CD14-positive monocyte (primary cell): ENCODE measurements around the gene AIRE. TPM values are rescaled to one million over a fixed set of nuclear protein-coding genes. Genes with fewer than 3 reads are reported as not detected.

ENCODE experiments used
- DNase-seq, 3 donors: peaks; one replicate each; pipeline ENCODE4 v3.0.0-alpha.2; 2011 to 2022
- H2AFZ ChIP-seq: 2 replicates; pipeline ENCODE4 v1.6.0; 2012; ENCODE audit warnings: mild to moderate bottlenecking, low read depth, low read length, inconsistent platforms; ENCODE audit not compliant: insufficient read depth, poor library complexity, severe bottlenecking
- H3K27ac ChIP-seq, 2 donors: 1 replicate in 1 of 2; 2 replicates in 1 of 2; pipeline ENCODE4 v1.5.1; 2012 to 2013; ENCODE audit warnings: low read length in 2 of 2, control low read depth in 1 of 2, inconsistent platforms in 1 of 2, low read depth in 1 of 2, mild to moderate bottlenecking in 1 of 2
- H3K27me3 ChIP-seq, 2 donors: one replicate each; pipeline versions ENCODE4 v1.6.0 to v1.6.1; 2011 to 2013; ENCODE audit warnings: low read length in 2 of 2; ENCODE audit not compliant: control insufficient read depth in 2 of 2, insufficient read depth in 2 of 2
- H3K36me3 ChIP-seq, 2 donors: replicated peaks in 1 of 2; 1 replicate in 1 of 2; 2 replicates in 1 of 2; pipeline versions ENCODE4 v1.5.1 to v1.6.1; 2012 to 2013; ENCODE audit warnings: low read length in 2 of 2, control low read depth in 1 of 2, inconsistent platforms in 1 of 2, mild to moderate bottlenecking in 1 of 2; ENCODE audit not compliant: insufficient read depth in 2 of 2, control insufficient read depth in 1 of 2
- H3K4me1 ChIP-seq, 2 donors: 1 replicate in 1 of 2; 2 replicates in 1 of 2; pipeline versions ENCODE4 v1.5.1 to v1.6.1; 2012 to 2013; ENCODE audit warnings: low read length in 2 of 2, control low read depth in 1 of 2, inconsistent platforms in 1 of 2, mild to moderate bottlenecking in 1 of 2, moderate library complexity in 1 of 2; ENCODE audit not compliant: insufficient read depth in 2 of 2, control insufficient read depth in 1 of 2
- H3K4me2 ChIP-seq: replicated peaks from 2 replicates; pipeline ENCODE3; 2012; ENCODE audit warnings: low read length, moderate library complexity, mild to moderate bottlenecking; ENCODE audit not compliant: poor library complexity, severe bottlenecking; ENCODE audit errors: extremely low read depth
- H3K4me3 ChIP-seq, 3 experiments: fragments of 200-600 bp in 1 of 3; sonication (generic) in 1 of 3; replicated peaks in 1 of 3; 1 replicate in 2 of 3; 2 replicates in 1 of 3; pipeline ENCODE4 v1.5.1; 2011 to 2013; ENCODE audit warnings: low read length in 3 of 3, mild to moderate bottlenecking in 3 of 3, control low read depth in 2 of 3, low read depth in 2 of 3, inconsistent platforms in 1 of 3, moderate library complexity in 1 of 3
- H3K79me2 ChIP-seq: 2 replicates; pipeline ENCODE4 v1.6.0; 2012; ENCODE audit warnings: mild to moderate bottlenecking, control low read depth, inconsistent platforms, low read length, moderate library complexity; ENCODE audit not compliant: insufficient read depth
- H3K9ac ChIP-seq: 2 replicates; pipeline ENCODE4 v1.6.0; 2017; ENCODE audit warnings: low read length, mild to moderate bottlenecking; ENCODE audit not compliant: insufficient read depth, poor library complexity, severe bottlenecking
- H3K9me3 ChIP-seq, 2 donors: replicated peaks in 1 of 2; 1 replicate in 1 of 2; 2 replicates in 1 of 2; pipeline versions ENCODE4 v1.5.1 to v1.6.1; 2012 to 2013; ENCODE audit warnings: low read length in 2 of 2, control low read depth in 1 of 2; ENCODE audit not compliant: control insufficient read depth in 1 of 2, insufficient read depth in 1 of 2
- H4K20me1 ChIP-seq: 2 replicates; pipeline ENCODE4 v1.6.0; 2012; ENCODE audit warnings: mild to moderate bottlenecking, low read length, control low read depth, moderate library complexity; ENCODE audit not compliant: insufficient read depth
- H3K27ac Mint-ChIP-seq, 7 donors: one replicate each; pipeline ENCODE4 v1.8.0; 2020; ENCODE audit warnings: mild to moderate bottlenecking in 7 of 7, mixed read lengths in 7 of 7, moderate library complexity in 6 of 7, inconsistent platforms in 2 of 7
- H3K27me3 Mint-ChIP-seq, 3 donors: one replicate each; pipeline ENCODE4 v1.8.0; 2021 to 2022; ENCODE audit warnings: low read depth in 3 of 3, mild to moderate bottlenecking in 3 of 3, mixed read lengths in 3 of 3, moderate library complexity in 3 of 3, inconsistent platforms in 1 of 3
- H3K36me3 Mint-ChIP-seq, 2 donors: one replicate each; pipeline ENCODE4 v1.8.0; 2020; ENCODE audit warnings: mixed read lengths in 2 of 2, inconsistent platforms in 1 of 2, mild to moderate bottlenecking in 1 of 2
- H3K4me1 Mint-ChIP-seq: one replicate; pipeline ENCODE4 v1.8.0; 2020; ENCODE audit warnings: mild to moderate bottlenecking, mixed read lengths
- H3K4me3 Mint-ChIP-seq, 2 donors: one replicate each; pipeline ENCODE4 v1.8.0; 2020; ENCODE audit warnings: mild to moderate bottlenecking in 2 of 2, mixed read lengths in 2 of 2, moderate library complexity in 1 of 2
- H3K9me3 Mint-ChIP-seq, 7 donors: one replicate each; pipeline ENCODE4 v1.8.0; 2020 to 2022; ENCODE audit warnings: mixed read lengths in 7 of 7, mild to moderate bottlenecking in 6 of 7, moderate library complexity in 6 of 7, inconsistent platforms in 2 of 7
- WGBS: methylation state at CpG from one replicate; pipeline ENCODE4 v1.1.5; 2013; ENCODE audit warnings: missing lambda C conversion rate; ENCODE audit not compliant: insufficient coverage; 5-methylcytosine and 5-hydroxymethylcytosine counted together
- intact Hi-C, 2 donors: fragments of 100-400 bp; cut with micrococcal nuclease; formaldehyde crosslinking; loops; one replicate each; pipeline versions ENCODE4 v1.15.0 to v1.15.1; 2023
- polyA plus RNA-seq, 3 donors: library from polyadenylated mRNA; depleted of rRNA in 1 of 3; unstranded in 2 of 3; stranded (reverse) in 1 of 3; fragments of 300-500 nt in 2 of 3; fragments of >200 nt in 1 of 3; fragmentation: Illumina TruSeq in 2 of 3; gene quantifications; 1 replicate in 2 of 3; 2 replicates in 1 of 3; pipeline ENCODE4 v1.2.3, GENCODE V29; 2012 to 2021
- small RNA-seq: library from RNA; depleted of rRNA; stranded (forward); fragments of <200 nt; gene quantifications from one replicate; pipeline ENCODE3, GENCODE V24; 2012; ENCODE audit warnings: low read depth; ENCODE audit not compliant: insufficient read length
- TF ChIP-seq, protein P1 (sequence below): fragments of 200-600 bp; IDR thresholded peaks from one replicate; pipeline ENCODE4 v1.8.0; 2022; ENCODE audit warnings: antibody characterized with exemption, mild to moderate bottlenecking

Gene AIRE
- polyA plus RNA-seq, 3 donors: not detected

DNA sequence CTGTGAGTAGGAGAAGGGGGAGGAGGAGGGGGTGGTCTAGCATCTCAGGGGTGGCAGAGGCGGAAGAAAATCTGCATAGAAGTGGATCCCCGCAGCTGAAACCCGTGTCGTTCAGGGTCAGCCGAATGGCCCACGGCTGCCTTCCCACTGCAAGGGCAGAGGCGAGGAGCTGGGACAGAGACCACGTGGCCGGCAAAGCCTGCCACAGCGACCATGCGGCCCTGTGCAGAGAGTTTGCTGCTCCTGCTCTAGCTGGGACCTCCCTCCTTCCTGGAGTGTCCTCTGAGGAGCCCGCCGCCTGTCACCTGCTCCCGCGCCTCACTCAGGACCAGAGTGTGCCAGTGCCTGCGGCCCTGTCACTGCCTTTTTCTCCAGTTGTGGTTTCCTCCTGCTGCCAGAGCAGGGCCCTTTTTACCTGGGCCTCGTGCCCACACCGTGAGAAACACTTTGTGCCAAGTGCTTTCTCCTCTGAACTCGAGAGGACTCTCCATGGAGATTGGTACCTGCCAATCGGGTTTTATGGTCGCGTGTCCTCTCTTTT is 62.3 kb downstream of the AIRE start:
- Histone ChIP-seq H3K9me3 (no peaks in the 10 kb centered on the region), H4K20me1 (no peaks in the 10 kb centered on the region), H2AFZ (no peak overlapping the region), H3K4me2 (no peak overlapping the region), H3K9ac (no peak overlapping the region), H3K79me2 (peaks cover 11% of the 10 kb centered on the region), H3K4me3 (no peak overlapping the region), H3K4me1 (peaks cover 31 to 36% of the 10 kb centered on the region in 2 donors), H3K27ac (no peak overlapping the region), H3K27me3 (peaks cover 4 to 37% of the 10 kb centered on the region in 2 donors), H3K36me3 (no peaks in the 10 kb centered on the region)
- Mint-ChIP-seq H3K27ac (no peak overlapping the region), H3K27me3 (peaks cover 39 to 64% (median 45%) of the 10 kb centered on the region in 3 donors), H3K36me3 (peaks cover 0 to 2% of the 10 kb centered on the region in 2 donors), H3K9me3 (peaks cover 0 to 3% (median 0%) of the 10 kb centered on the region in 7 donors), H3K4me3 (peak overlapping the region in 1 of 2 donors; percentile 53), H3K4me1 (peaks cover 34% of the 10 kb centered on the region)
- intact Hi-C loops: no loop called here
- TF ChIP-seq, protein P1, sequence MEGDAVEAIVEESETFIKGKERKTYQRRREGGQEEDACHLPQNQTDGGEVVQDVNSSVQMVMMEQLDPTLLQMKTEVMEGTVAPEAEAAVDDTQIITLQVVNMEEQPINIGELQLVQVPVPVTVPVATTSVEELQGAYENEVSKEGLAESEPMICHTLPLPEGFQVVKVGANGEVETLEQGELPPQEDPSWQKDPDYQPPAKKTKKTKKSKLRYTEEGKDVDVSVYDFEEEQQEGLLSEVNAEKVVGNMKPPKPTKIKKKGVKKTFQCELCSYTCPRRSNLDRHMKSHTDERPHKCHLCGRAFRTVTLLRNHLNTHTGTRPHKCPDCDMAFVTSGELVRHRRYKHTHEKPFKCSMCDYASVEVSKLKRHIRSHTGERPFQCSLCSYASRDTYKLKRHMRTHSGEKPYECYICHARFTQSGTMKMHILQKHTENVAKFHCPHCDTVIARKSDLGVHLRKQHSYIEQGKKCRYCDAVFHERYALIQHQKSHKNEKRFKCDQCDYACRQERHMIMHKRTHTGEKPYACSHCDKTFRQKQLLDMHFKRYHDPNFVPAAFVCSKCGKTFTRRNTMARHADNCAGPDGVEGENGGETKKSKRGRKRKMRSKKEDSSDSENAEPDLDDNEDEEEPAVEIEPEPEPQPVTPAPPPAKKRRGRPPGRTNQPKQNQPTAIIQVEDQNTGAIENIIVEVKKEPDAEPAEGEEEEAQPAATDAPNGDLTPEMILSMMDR: no peak
- DNase-seq: no peak
- WGBS: 55% methylated on average over 22 of the region's 22 CpGs

Small RNAs within 50 kb of the gene (small RNA-seq; reads per million reads assigned to genes)
- not detected for gene AP001059.3

Other genes with a start within 250 kb of the AIRE start
- 1 to 10 TPM; 2.1 to 4.4 (median 4.4) TPM for gene PWP2, start 178.5 kb upstream of the AIRE start, polyA plus RNA-seq
- gene GATD3, start 152.2 kb upstream of the AIRE start, polyA plus RNA-seq: 10 to 100 TPM; 21.6 to 42.4 (median 35.8) TPM
- 1 to 10 TPM in 2 of 3 donors, under 1 TPM in 1; 0.47 to 9.0 (median 1.3) TPM for gene ICOSLG, start 44.9 kb upstream of the AIRE start, polyA plus RNA-seq
- gene DNMT3L, start 24.0 kb upstream of the AIRE start, polyA plus RNA-seq: not detected
- 100 to 1,000 TPM; 105 to 133 (median 113) TPM for gene PFKL, start 14.2 kb downstream of the AIRE start, polyA plus RNA-seq
- gene CFAP410, start 53.5 kb downstream of the AIRE start, polyA plus RNA-seq: 10 to 100 TPM; 14.8 to 23.5 (median 17.3) TPM
- gene TRPM2, start 67.7 kb downstream of the AIRE start, polyA plus RNA-seq: 10 to 100 TPM in 2 of 3 donors, 1 to 10 TPM in 1; 7.6 to 21.6 (median 12.2) TPM
- under 1 TPM; 0.30 to 0.59 (median 0.41) TPM for gene LRRC3, start 169.6 kb downstream of the AIRE start, polyA plus RNA-seq